Ascending aorta (tissue), 2 donors: ENCODE data around the gene GFER. TPM values are rescaled to one million over a fixed set of nuclear protein-coding genes. Genes with fewer than 3 reads are reported as not detected.
"Not testable (repeated sequence)": the region's sequence is repeated elsewhere in the genome, so short reads cannot be mapped to it uniquely, and the experiment has no call there.

ENCODE experiments used
- DNase-seq, 2 donors: peaks; one replicate each; pipeline ENCODE4 v3.0.0-alpha.2; 2019; ENCODE audit warnings: low spot score in 2 of 2
- H3K27ac ChIP-seq, 2 donors: fragments of 200-600 bp; sonication (generic); one replicate each; pipeline ENCODE4 v1.5.1; 2016 to 2017; ENCODE audit warnings: mild to moderate bottlenecking in 1 of 2
- H3K27me3 ChIP-seq: fragments of 200-600 bp; sonication (generic); one replicate; pipeline ENCODE4 v1.5.1; 2017
- H3K36me3 ChIP-seq, 2 donors: fragments of 200-600 bp; sonication (generic); one replicate each; pipeline ENCODE4 v1.5.1; 2016
- H3K4me1 ChIP-seq, 2 donors: fragments of 200-600 bp; sonication (generic); one replicate each; pipeline ENCODE4 v1.5.1; 2016 to 2017; ENCODE audit warnings: mild to moderate bottlenecking in 1 of 2
- H3K4me3 ChIP-seq, 2 donors: fragments of 200-600 bp; sonication (generic); one replicate each; pipeline ENCODE4 v1.5.1; 2016 to 2017; ENCODE audit warnings: mild to moderate bottlenecking in 1 of 2
- H3K9me3 ChIP-seq, 2 donors: fragments of 200-600 bp; sonication (generic); one replicate each; pipeline ENCODE4 v1.5.1; 2016
- CTCF ChIP-seq, 3 experiments: fragments of 200-600 bp in 2 of 3; fragments of 450-650 bp in 1 of 3; sonication (generic) in 2 of 3; IDR thresholded peaks; one replicate each; pipeline ENCODE4 v1.5.1; 2016 to 2019; ENCODE audit warnings: antibody characterized with exemption in 3 of 3, mild to moderate bottlenecking in 1 of 3, moderate library complexity in 1 of 3
- intact Hi-C: fragments of 100-400 bp; cut with DNase I; formaldehyde crosslinking; loops from one replicate; pipeline ENCODE4 v1.15.1; 2023
- total RNA-seq: library from RNA; depleted of rRNA; stranded (reverse); fragments of >200 nt; gene quantifications from one replicate; pipeline ENCODE4 v1.1.0, GENCODE V29; 2016

Gene GFER
- 2.7 TPM for total RNA-seq

DNA sequence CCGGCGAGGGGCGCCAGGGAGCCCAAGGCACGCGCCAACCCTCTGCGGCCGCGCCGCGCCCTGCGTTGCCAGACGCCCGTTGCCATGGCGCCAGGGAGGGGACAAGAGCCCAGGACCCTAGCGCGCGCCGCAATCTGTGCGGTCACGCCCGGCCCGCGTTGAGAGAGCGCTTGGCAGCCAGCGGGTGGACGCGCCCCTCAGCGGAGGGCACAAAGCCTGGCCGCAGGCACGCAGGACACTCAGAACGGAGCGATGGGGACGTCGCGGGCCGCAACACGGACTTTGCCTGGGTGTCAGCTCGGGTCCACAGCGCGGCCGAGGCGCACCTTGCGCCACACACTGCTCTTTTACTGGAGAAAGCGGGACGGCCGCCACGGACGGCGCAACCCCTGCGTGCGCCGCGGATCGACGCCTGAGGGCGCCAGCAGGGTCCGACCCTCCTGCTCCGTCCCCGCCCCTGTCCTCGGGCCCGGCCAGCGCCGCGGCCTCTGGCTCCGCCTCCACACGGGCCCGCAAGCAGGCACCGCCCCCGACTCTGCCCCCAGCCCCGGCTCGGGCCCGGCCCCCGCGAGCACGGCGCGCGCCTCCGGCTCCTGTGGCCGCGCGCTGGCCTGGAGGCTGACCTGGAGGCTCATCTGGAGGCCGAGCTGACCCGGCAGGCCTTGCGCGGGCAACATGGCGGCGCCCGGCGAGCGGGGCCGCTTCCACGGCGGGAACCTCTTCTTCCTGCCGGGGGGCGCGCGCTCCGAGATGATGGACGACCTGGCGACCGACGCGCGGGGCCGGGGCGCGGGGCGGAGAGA is at the start of gene GFER:
Gene GFER (plus strand): TSS at position 650 of the 803 bp plus-strand sequence. CDS start 26 bp downstream, at position 676.
- Histone ChIP-seq H3K9me3 (no peaks in the 10 kb centered on the region), H3K4me3 (peak within 1 kb of the TSS; percentile 84 to 95), H3K27ac (peak within 1 kb of the TSS; percentile 49 to 61), H3K36me3 (peaks cover 14 to 18% of the 10 kb centered on the region in 2 donors), H3K27me3 (peaks cover 17% of the 10 kb centered on the region), H3K4me1 (peaks cover 10 to 16% of the 10 kb centered on the region in 2 donors)
- TF ChIP-seq CTCF (IDR thresholded peaks at IDR 0.05): peak in 2 of 3 experiments; percentile 29 to 40
- DNase-seq: peak; percentile 52 to 93
- intact Hi-C loops: no loop called here

- no peak for DNase-seq
- no peak overlapping the region for H3K4me3 ChIP-seq
- no peaks in the 10 kb centered on the region for H3K9me3 ChIP-seq
- no peaks in the 10 kb centered on the region for H3K27me3 ChIP-seq
- intact Hi-C loops: no loop called here
- H3K36me3 ChIP-seq: peaks cover 39 to 42% of the 10 kb centered on the region in 2 donors
- H3K27ac ChIP-seq: no peak overlapping the region
- no peak for TF ChIP-seq CTCF (IDR thresholded peaks at IDR 0.05)
- peaks cover 5 to 6% of the 10 kb centered on the region in 2 donors for H3K4me1 ChIP-seq
Observed at GRCh38 chr16:1936945-1937479, 47.0 kb upstream of the GFER start.

DNA sequence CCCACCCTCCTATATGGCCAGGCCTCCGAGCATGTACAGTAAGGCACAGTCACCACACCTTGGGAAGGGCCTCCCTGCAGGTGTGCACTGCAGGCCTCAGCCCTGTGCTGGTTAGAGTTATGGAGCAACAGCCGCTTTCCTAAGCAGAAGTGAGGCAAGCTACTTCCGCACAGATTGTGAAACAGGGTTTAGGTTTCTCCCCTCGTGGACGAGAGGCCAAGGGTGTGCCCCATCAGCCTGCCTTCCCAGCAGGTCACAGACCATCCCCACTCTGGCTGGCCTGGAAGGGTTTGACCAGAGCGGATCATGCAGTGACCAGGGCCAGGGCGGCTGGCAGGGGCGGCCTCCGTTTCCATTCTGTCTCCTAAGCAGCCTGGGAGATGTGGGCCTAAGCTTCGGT is 45.7 kb upstream of the GFER start:
- intact Hi-C loops: no loop called here
- H3K27ac ChIP-seq: no peak overlapping the region
- no peaks in the 10 kb centered on the region for H3K9me3 ChIP-seq
- DNase-seq: no peak
- H3K4me1 ChIP-seq: peaks cover 10 to 11% of the 10 kb centered on the region in 2 donors
- no peak for TF ChIP-seq CTCF (IDR thresholded peaks at IDR 0.05)
- no peaks in the 10 kb centered on the region for H3K27me3 ChIP-seq
- peaks cover 39 to 42% of the 10 kb centered on the region in 2 donors for H3K36me3 ChIP-seq
- no peak overlapping the region for H3K4me3 ChIP-seq

GRCh38 chr16:1938910-1939309 is 45.1 kb upstream of the GFER start:
- Histone ChIP-seq H3K27me3 (no peaks in the 10 kb centered on the region), H3K4me3 (no peak overlapping the region), H3K9me3 (no peaks in the 10 kb centered on the region), H3K4me1 (peaks cover 10 to 11% of the 10 kb centered on the region in 2 donors), H3K36me3 (peaks cover 39 to 42% of the 10 kb centered on the region in 2 donors), H3K27ac (no peak overlapping the region)
- intact Hi-C loops: no loop called here
- no peak for TF ChIP-seq CTCF (IDR thresholded peaks at IDR 0.05)
- no peak for DNase-seq

DNA sequence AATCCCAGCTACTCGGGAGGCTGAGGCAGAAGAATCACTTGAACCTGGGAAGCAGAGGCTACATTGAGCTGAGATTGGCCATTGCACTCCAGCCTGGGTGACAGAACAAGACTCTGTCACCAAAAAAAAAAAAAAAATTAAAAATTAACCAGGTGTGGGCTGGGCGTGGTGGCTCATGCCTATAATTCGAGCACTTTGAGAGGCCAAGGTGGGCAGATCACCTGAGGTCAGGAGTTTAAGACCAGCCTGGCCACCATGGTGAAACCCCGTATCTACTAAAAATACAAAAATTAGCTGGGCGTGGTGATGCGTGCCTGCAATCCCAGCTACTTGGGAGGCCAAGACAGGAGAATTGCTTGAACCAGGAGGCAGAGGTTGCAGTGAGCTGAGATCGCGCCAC is 44.2 kb upstream of the GFER start:
- H3K27ac ChIP-seq, DNase-seq, H3K4me3 ChIP-seq, H3K9me3 ChIP-seq, H3K27me3 ChIP-seq, intact Hi-C loops: not testable (repeated sequence)
- Histone ChIP-seq H3K4me1 (peaks cover 10 to 11% of the 10 kb centered on the region in 2 donors), H3K36me3 (peaks cover 39 to 42% of the 10 kb centered on the region in 2 donors)
